GM13976 (cell line): Measurements from ENCODE around the gene TAF11L3.
"Not testable (repeated sequence)": the region's sequence is repeated elsewhere in the genome, so short reads cannot be mapped to it uniquely, and the experiment has no call there.

ENCODE experiments used
- DNase-seq: peaks from one replicate; pipeline ENCODE4 v3.0.0; 2012; ENCODE audit warnings: low spot score
- in situ Hi-C: fragments of 300-500 bp; cut with MboI; formaldehyde crosslinking; loops from one replicate; pipeline ENCODE4 v1.12.0; 2022; ENCODE audit warnings: low sequenced_read_pairs, mixed read lengths, inconsistent platforms; ENCODE audit not compliant: unreplicated experiment
- TF ChIP-seq, protein P1 (sequence below): IDR thresholded peaks from 2 replicates; pipeline ENCODE4 v1.5.1; 2012; ENCODE audit warnings: borderline replicate concordance, mild to moderate bottlenecking; ENCODE audit not compliant: insufficient read depth; ENCODE audit errors: extremely low read depth, missing control alignments, control extremely low read depth

Gene TAF11L3

DNA sequence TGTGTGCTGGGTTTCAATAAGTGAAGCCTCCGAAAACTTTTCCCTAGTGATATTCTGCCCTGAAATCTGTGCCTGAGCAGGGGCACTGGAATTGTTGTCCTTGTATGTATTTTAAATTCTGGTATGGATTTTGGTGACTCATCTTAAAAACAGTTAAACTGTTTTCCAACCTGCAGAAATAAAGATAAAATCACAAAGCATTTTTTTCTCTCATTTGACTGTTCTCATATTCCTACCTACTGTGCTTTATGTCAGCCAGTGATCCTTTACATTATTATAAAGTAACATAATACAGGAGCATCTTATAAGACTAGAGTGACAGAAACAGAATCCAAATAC lies 31.0 kb upstream of the TAF11L3 start:
- TF ChIP-seq, protein P1, sequence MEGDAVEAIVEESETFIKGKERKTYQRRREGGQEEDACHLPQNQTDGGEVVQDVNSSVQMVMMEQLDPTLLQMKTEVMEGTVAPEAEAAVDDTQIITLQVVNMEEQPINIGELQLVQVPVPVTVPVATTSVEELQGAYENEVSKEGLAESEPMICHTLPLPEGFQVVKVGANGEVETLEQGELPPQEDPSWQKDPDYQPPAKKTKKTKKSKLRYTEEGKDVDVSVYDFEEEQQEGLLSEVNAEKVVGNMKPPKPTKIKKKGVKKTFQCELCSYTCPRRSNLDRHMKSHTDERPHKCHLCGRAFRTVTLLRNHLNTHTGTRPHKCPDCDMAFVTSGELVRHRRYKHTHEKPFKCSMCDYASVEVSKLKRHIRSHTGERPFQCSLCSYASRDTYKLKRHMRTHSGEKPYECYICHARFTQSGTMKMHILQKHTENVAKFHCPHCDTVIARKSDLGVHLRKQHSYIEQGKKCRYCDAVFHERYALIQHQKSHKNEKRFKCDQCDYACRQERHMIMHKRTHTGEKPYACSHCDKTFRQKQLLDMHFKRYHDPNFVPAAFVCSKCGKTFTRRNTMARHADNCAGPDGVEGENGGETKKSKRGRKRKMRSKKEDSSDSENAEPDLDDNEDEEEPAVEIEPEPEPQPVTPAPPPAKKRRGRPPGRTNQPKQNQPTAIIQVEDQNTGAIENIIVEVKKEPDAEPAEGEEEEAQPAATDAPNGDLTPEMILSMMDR, result no peak
- no peak for DNase-seq
- in situ Hi-C loops, result no loop called here

DNA sequence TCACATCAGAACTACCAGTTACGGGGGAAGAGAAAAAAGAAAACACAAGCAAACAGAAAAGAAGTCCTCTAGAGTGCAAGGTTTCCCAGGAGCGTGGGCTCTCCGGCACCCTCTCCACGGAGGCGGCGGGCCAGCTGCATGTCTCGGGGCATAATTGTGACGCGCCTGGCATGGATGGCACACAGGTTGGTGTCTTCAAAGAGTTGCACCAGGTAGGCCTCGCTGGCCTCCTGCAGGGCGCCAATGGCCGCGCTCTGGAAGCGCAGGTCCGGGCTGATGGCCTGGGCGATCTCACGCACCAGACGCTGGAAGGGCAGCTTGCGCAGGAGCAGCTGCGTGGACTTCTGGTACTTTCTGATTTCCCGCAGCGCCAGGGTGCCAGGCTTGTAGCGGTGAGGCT lies 26.9 kb upstream of the TAF11L3 start:
- DNase-seq, in situ Hi-C loops: not testable (repeated sequence)

DNA sequence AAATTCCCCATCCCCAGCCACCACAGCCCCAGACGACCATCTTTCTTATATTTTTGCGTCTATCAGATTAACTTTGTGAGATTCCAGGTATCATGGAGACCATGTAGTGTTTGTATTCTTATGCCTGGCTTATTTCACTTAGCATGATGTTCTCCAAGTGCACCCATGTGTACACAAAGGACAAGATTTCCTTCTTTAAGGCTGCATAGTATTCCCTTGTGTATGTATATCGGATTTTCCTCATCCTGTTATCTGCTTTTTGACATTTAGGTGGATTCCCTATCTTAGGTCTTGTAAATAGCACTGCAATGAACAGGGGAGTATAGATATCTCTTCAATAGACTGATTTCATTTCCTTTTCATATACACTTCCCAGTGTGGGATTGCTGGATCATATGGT lies 25.4 kb upstream of the TAF11L3 start:
- DNase-seq, result no peak
- TF ChIP-seq, protein P1, result no peak
- in situ Hi-C loops, result no loop called here

DNA sequence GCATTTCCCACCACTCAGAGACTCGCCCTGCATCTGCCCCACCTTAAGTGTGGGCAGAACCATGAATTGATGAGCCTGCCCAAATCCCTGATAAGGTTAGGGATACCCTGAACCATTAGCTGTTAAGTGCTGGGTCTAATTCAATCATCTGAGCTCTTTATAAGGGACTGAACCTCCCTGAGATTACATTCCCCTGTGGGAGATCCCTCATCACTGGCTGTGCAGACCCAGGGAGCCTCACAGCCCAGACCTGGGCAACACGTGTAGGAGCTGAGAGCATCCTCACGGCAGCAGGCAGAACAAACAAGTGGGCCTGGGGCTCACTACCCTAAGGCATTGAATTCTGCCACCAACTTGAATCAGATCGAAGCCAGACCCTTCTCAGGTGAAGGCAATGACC lies 20.7 kb upstream of the TAF11L3 start:
- DNase-seq, result no peak
- TF ChIP-seq, protein P1, result no peak

DNA sequence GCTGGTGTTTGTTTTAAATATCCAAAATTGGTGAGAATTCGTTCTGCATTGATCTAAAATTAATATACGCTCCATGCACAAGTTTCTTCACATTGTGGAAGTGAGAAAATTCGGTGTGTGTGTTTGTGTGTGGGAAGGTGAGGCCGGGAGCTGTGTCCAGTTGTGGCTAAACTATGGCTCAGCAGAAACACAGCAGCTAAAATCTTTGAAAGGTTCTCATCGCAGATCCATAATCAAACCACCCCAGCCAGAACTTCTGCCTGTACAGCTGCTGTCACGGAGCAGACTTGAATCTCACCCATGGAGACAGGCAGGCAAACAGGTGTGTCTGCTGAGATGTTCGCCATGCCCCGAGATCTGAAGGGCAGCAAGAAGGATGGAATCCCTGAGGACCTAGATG lies 20.2 kb upstream of the TAF11L3 start, which contains the start of gene TAF11L2:
Gene TAF11L2, plus strand, starts transcription at position 301 of the 400 bp plus-strand sequence.
- DNase-seq, in situ Hi-C loops: not testable (repeated sequence)

More for the DNA sequence above, 20.7 kb upstream of the TAF11L3 start:
- in situ Hi-C loops, result no loop called here

DNA sequence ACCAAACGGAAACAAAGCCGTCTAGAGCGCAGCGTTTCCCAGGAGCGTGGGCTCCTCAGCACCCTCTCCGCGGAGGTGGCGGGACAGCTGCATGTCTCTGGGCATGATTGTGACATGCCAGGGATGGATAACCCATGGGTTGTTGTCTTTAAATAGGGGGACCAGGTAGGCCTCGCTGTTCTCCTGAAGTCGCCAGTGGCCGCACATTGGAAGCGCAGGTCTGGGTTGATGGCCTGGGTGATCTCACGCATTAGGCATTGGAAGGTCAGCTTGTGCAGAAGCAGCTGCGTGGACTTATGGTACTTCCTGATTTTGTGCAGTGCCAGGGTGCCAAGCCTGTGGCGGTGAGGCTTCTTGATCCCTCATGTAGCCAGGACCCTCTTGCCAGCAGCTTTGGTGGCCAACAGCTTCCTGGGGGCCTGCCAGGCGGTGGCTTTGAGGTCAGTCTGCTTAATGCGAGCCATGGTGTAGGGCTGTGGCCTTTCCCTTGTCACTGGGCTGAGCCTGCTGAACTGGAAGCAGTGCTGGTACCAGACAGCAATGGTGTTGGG lies 6.3 kb upstream of the TAF11L3 start:
- TF ChIP-seq, protein P1, result no peak
- in situ Hi-C loops, result no loop called here
- DNase-seq, result no peak

DNA sequence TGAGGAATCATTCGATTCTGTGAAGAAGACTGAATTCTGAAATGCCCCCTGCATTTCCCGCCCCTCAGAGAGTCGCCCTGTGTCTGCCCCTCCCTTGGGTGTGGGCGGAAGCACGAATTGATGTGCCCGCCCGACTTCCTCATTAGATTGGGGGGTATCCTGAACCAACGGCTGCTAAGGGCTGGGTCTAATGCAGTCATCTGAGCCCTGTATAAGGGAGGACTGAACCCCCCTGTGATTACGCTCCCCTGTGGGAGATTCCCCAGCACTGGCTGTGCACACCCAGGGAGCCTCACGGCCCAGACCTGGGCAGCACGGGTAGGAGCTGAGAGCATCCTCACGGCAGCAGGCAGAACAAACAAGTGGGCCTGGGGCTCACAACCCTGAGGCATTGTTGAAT lies 641 bp upstream of the TAF11L3 start:
- in situ Hi-C loops, result not testable (repeated sequence)

DNA sequence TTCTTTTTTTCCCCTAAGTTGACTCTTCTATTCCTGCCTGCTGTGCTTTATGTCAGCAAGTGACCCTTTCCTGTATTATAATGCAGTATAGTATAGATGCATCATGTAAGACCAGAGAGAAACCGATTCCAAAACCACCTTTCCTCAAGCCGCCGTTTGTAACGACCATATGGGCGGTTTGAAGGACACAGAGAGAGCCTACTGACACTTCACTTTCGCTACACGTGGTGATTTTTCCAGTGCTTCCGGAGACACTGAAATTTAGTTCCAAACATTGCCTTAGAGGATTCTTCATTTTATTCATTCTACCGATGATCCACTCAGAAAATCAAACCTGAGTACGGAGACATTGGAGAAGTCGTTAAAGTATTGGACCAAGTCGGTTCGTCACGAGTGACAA lies 1.3 kb downstream of the TAF11L3 start:
- in situ Hi-C loops, DNase-seq: not testable (repeated sequence)

More for the DNA sequence above, 641 bp upstream of the TAF11L3 start:
- not testable (repeated sequence) for DNase-seq

DNA sequence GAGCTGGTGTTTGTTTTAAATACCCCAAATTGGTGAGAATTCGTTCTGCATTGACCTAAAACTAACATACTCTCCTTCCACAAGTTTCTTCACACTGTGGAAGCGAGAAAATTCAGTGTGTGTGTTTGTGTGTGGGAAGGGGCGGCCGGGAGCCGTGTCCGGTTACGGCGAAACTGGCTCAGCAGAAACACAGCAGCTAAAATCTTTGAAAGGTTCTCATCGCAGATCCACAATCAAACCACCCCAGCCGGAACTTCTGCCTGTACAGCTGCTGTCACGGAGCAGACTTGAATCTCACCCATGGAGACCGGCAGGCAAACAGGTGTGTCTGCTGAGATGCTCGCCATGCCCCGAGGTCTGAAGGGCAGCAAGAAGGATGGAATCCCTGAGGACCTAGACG lies 3.3 kb downstream of the TAF11L3 start, which contains the start of gene TAF11L4:
Gene TAF11L4, plus strand, starts transcription at position 301 of the 400 bp plus-strand sequence.
- DNase-seq, in situ Hi-C loops: not testable (repeated sequence)

DNA sequence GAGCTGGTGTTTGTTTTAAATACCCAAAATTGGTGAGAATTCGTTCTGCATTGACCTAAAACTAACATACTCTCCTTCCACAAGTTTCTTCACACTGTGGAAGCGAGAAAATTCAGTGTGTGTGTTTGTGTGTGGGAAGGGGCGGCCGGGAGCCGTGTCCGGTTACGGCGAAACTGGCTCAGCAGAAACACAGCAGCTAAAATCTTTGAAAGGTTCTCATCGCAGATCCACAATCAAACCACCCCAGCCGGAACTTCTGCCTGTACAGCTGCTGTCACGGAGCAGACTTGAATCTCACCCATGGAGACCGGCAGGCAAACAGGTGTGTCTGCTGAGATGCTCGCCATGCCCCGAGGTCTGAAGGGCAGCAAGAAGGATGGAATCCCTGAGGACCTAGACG lies 6.8 kb downstream of the TAF11L3 start, which contains the start of gene TAF11L5:
Gene TAF11L5, plus strand, starts transcription at position 301 of the 400 bp plus-strand sequence.
- in situ Hi-C loops, DNase-seq: not testable (repeated sequence)

DNA sequence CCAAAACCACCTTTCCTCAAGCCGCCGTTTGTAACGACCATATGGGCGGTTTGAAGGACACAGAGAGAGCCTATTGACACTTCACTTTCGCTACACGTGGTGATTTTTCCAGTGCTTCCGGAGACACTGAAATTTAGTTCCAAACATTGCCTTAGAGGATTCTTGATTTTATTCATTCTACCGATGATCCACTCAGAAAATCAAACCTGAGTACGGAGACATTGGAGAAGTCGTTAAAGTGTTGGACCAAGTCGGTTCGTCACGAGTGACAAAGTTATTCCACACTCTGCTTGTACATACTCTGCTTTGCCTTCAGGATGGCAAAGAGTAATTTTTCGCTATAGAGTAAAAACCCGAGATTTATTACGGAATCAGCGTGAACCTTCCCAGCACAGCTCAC lies 8.3 kb downstream of the TAF11L3 start:
- in situ Hi-C loops, DNase-seq: not testable (repeated sequence)

DNA sequence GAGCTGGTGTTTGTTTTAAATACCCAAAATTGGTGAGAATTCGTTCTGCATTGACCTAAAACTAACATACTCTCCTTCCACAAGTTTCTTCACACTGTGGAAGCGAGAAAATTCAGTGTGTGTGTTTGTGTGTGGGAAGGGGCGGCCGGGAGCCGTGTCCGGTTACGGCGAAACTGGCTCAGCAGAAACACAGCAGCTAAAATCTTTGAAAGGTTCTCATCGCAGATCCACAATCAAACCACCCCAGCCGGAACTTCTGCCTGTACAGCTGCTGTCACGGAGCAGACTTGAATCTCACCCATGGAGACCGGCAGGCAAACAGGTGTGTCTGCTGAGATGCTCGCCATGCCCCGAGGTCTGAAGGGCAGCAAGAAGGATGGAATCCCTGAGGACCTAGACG lies 10.2 kb downstream of the TAF11L3 start, which contains the start of gene TAF11L6:
Gene TAF11L6, plus strand, starts transcription at position 301 of the 400 bp plus-strand sequence.
- DNase-seq, in situ Hi-C loops: not testable (repeated sequence)
